HG02642 (cell line): Measurements from ENCODE around the gene OTOG.

Experiments
- ATAC-seq: cut with Tn5 transposase; IDR thresholded peaks from one replicate; pipeline ENCODE4 v1.9.1; 2021; ENCODE audit warnings: mild to moderate bottlenecking; ENCODE audit not compliant: unreplicated experiment, poor library complexity

Gene OTOG

GRCh38 chr11:17600316-17601255, 53.5 kb downstream of the OTOG start:
- no peak for ATAC-seq

- ATAC-seq, result no peak
Observed at GRCh38 chr11:17601256-17601671, 54.2 kb downstream of the OTOG start.

GRCh38 chr11:17601676-17602075, 54.6 kb downstream of the OTOG start:
- ATAC-seq, result no peak

- no peak for ATAC-seq
Observed at GRCh38 chr11:17602105-17603001, 55.3 kb downstream of the OTOG start.

- ATAC-seq, result no peak
Observed at GRCh38 chr11:17603056-17603825, 56.2 kb downstream of the OTOG start.

- ATAC-seq, result no peak
Observed at GRCh38 chr11:17604201-17604914, 57.3 kb downstream of the OTOG start.

- ATAC-seq, result no peak
Observed at GRCh38 chr11:17604915-17605233, 57.8 kb downstream of the OTOG start.

- ATAC-seq, result no peak
Observed at GRCh38 chr11:17605651-17606122, 58.6 kb downstream of the OTOG start.

- no peak for ATAC-seq
Observed at GRCh38 chr11:17606233-17607082, 59.4 kb downstream of the OTOG start.

- no peak for ATAC-seq
Observed at GRCh38 chr11:17607083-17607429, 60.0 kb downstream of the OTOG start.

GRCh38 chr11:17607591-17608570, 60.8 kb downstream of the OTOG start:
- ATAC-seq, result no peak

GRCh38 chr11:17608821-17609220, 61.8 kb downstream of the OTOG start:
- no peak for ATAC-seq

- no peak for ATAC-seq
Observed at GRCh38 chr11:17609291-17610084, 62.4 kb downstream of the OTOG start.

GRCh38 chr11:17610085-17610894, 63.2 kb downstream of the OTOG start:
- ATAC-seq, result no peak

GRCh38 chr11:17611049-17611448, 64.0 kb downstream of the OTOG start:
- ATAC-seq, result no peak

- ATAC-seq, result no peak
Observed at GRCh38 chr11:17611503-17612220, 64.6 kb downstream of the OTOG start.
